Upper lobe of left lung (tissue), 4 donors: Measurements from ENCODE around the gene CASR.

Source experiments
- EP300 ChIP-seq, 4 donors: sonication (generic); formaldehyde crosslinking; IDR thresholded peaks; one replicate each; pipeline ENCODE4 v1.5.1; 2017; ENCODE audit warnings: antibody characterized with exemption in 4 of 4, control low read depth in 2 of 4
- POLR2A ChIP-seq, 4 donors: fragments of 450-650 bp; IDR thresholded peaks; one replicate each; pipeline ENCODE4 v1.5.1; 2016 to 2017; ENCODE audit warnings: antibody characterized with exemption in 4 of 4, mild to moderate bottlenecking in 2 of 4
- POLR2AphosphoS5 ChIP-seq, 2 donors: sonication (generic); formaldehyde crosslinking; IDR thresholded peaks; one replicate each; pipeline ENCODE4 v1.5.1; 2017; ENCODE audit warnings: antibody characterized with exemption in 2 of 2
- TF ChIP-seq, protein P1 (sequence below), 6 experiments: fragments of 450-650 bp in 4 of 6; fragments of 200-600 bp in 2 of 6; sonication (generic) in 2 of 6; IDR thresholded peaks; one replicate each; pipeline ENCODE4 v1.5.1; 2016 to 2019; ENCODE audit warnings: antibody characterized with exemption in 6 of 6

DNA sequence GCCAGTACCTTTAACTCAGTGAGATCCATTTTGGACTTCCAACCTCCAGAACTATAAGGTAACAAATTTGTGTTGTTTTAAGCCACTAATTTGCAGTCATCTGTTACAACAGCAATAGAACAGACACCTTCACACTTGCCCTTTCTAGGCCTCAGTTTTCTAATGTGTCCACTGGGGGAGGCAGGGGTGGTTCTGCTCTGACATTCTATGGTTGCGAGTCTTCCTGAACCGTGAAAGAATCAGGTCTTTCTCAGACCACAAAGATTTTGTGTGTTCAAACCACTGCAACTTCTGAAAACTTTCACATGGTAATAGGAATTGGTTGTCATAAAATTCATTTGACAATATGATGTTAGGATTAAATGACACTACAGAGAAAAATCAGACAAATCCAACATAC lies 114.8 kb downstream of the CASR start:
- TF ChIP-seq, protein P1, sequence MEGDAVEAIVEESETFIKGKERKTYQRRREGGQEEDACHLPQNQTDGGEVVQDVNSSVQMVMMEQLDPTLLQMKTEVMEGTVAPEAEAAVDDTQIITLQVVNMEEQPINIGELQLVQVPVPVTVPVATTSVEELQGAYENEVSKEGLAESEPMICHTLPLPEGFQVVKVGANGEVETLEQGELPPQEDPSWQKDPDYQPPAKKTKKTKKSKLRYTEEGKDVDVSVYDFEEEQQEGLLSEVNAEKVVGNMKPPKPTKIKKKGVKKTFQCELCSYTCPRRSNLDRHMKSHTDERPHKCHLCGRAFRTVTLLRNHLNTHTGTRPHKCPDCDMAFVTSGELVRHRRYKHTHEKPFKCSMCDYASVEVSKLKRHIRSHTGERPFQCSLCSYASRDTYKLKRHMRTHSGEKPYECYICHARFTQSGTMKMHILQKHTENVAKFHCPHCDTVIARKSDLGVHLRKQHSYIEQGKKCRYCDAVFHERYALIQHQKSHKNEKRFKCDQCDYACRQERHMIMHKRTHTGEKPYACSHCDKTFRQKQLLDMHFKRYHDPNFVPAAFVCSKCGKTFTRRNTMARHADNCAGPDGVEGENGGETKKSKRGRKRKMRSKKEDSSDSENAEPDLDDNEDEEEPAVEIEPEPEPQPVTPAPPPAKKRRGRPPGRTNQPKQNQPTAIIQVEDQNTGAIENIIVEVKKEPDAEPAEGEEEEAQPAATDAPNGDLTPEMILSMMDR (IDR thresholded peaks at IDR 0.05): no peak
- no peak for TF ChIP-seq POLR2AphosphoS5 (IDR thresholded peaks at IDR 0.05)
- TF ChIP-seq POLR2A (IDR thresholded peaks at IDR 0.05): no peak
- TF ChIP-seq EP300 (IDR thresholded peaks at IDR 0.05): no peak
